T-helper 1 cell (primary cell): Measurements from ENCODE around the gene INPP5A.
A peak's percentile ranks its signal among the peaks of the same experiment; 100 is the strongest.
"Not testable (repeated sequence)": the region's sequence is repeated elsewhere in the genome, so short reads cannot be mapped to it uniquely, and the experiment has no call there.

Source experiments
- DNase-seq, 5 donors: peaks; one replicate each; pipeline ENCODE4 v3.0.0-alpha.2; 2012 to 2020

The INPP5A gene

GRCh38 chr10:132663666-132664365 lies 126.2 kb downstream of the INPP5A start:
- no peak for DNase-seq

- DNase-seq: no peak
Measured at GRCh38 chr10:132664407-132664806, 126.8 kb downstream of the INPP5A start.

- no peak for DNase-seq
Measured at GRCh38 chr10:132664883-132665282, 127.3 kb downstream of the INPP5A start.

GRCh38 chr10:132665946-132666704 lies 128.5 kb downstream of the INPP5A start:
- peak in 1 of 5 donors; percentile 46 for DNase-seq

- no peak for DNase-seq
Measured at GRCh38 chr10:132666705-132667341, 129.2 kb downstream of the INPP5A start.

- no peak for DNase-seq
Measured at GRCh38 chr10:132667342-132668047, 129.9 kb downstream of the INPP5A start.

- DNase-seq: no peak
Measured at GRCh38 chr10:132668048-132668394, 130.4 kb downstream of the INPP5A start.

GRCh38 chr10:132669208-132669861 lies 131.7 kb downstream of the INPP5A start:
- peak in 1 of 5 donors; percentile 5 for DNase-seq

- no peak for DNase-seq
Measured at GRCh38 chr10:132670546-132671227, 133.1 kb downstream of the INPP5A start.

- no peak for DNase-seq
Measured at GRCh38 chr10:132671228-132672154, 133.9 kb downstream of the INPP5A start.

GRCh38 chr10:132673746-132674145 lies 136.2 kb downstream of the INPP5A start:
- DNase-seq: not testable (repeated sequence)

GRCh38 chr10:132674311-132674710 lies 136.7 kb downstream of the INPP5A start:
- DNase-seq: peak in 1 of 5 donors; percentile 2

GRCh38 chr10:132675031-132675740 lies 137.6 kb downstream of the INPP5A start:
- DNase-seq: peak in 1 of 5 donors; percentile 1

- peak in 1 of 5 donors; percentile 5 for DNase-seq
Measured at GRCh38 chr10:132676193-132676891, 138.8 kb downstream of the INPP5A start.

- DNase-seq: peak in 1 of 5 donors; percentile 4
Measured at GRCh38 chr10:132677096-132677472, 139.5 kb downstream of the INPP5A start.

- DNase-seq: peak in 1 of 5 donors; percentile 3
Measured at GRCh38 chr10:132677473-132678227, 140.1 kb downstream of the INPP5A start.

- peak in 1 of 5 donors; percentile 2 for DNase-seq
Measured at GRCh38 chr10:132678436-132679216, 141.0 kb downstream of the INPP5A start.

GRCh38 chr10:132679217-132679595 lies 141.6 kb downstream of the INPP5A start:
- peak in 1 of 5 donors; percentile 3 for DNase-seq
